Duodenal mucosa (tissue), 2 donors: ENCODE measurements around the gene PALLD.

Source experiments
- H3K27ac ChIP-seq: one replicate; pipeline ENCODE4 v1.7.0; 2013; ENCODE audit warnings: low read depth, low read length
- H3K27me3 ChIP-seq, 2 donors: one replicate each; pipeline ENCODE4 v1.7.0; 2013; ENCODE audit warnings: low read length in 2 of 2, control low read depth in 1 of 2; ENCODE audit not compliant: insufficient read depth in 2 of 2, control insufficient read depth in 1 of 2
- H3K36me3 ChIP-seq, 2 donors: one replicate each; pipeline ENCODE4 v1.7.0; 2013; ENCODE audit warnings: low read length in 2 of 2, control low read depth in 1 of 2; ENCODE audit not compliant: insufficient read depth in 2 of 2, control insufficient read depth in 1 of 2
- H3K4me1 ChIP-seq, 2 donors: one replicate each; pipeline ENCODE4 v1.7.0; 2013; ENCODE audit warnings: low read length in 2 of 2, control low read depth in 1 of 2; ENCODE audit not compliant: insufficient read depth in 2 of 2, control insufficient read depth in 1 of 2
- H3K4me3 ChIP-seq, 2 donors: one replicate each; pipeline ENCODE4 v1.7.0; 2013; ENCODE audit warnings: low read length in 2 of 2, low read depth in 1 of 2
- H3K9ac ChIP-seq, 2 donors: one replicate each; pipeline ENCODE4 v1.7.0; 2013; ENCODE audit warnings: low read length in 2 of 2, low read depth in 1 of 2
- H3K9me3 ChIP-seq, 2 donors: one replicate each; pipeline ENCODE4 v1.7.0; 2013; ENCODE audit warnings: low read length in 2 of 2, control low read depth in 1 of 2; ENCODE audit not compliant: control insufficient read depth in 1 of 2

PALLD gene

DNA sequence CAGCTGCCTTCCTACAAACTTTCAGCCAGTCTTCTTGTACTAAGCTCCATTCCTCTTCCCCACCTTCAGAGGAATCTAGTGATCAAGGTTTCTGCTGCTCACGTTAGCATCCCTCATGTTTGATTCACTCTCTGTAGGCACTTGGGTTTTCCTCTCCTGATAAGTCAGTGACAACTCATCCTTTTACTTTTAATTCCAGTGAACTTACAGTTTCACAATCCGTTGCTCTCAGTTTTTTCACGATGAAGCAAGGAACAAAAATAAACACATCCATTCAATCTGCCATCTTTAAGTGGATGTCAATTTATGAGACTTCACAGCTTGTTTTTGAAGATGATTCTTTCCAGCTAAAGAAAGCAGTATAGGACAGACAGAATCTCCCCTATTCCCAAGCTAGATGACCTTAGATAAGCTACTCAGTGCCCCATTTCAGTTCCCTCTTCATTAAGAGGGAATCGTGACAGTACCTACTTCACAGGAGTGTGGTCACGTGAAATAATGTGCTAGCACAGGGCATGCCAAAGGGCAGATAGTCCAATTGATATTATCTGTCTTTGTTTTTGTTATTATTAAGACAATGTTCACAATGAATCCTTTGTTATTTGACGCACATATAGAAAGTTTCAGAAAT lies 234.3 kb downstream of the PALLD start:
- Histone ChIP-seq H3K27me3 (no peaks in the 10 kb centered on the region), H3K9me3 (no peaks in the 10 kb centered on the region), H3K4me1 (peaks cover 0 to 5% of the 10 kb centered on the region in 2 donors), H3K36me3 (no peaks in the 10 kb centered on the region), H3K27ac (no peak overlapping the region), H3K4me3 (no peak overlapping the region), H3K9ac (no peak overlapping the region)

DNA sequence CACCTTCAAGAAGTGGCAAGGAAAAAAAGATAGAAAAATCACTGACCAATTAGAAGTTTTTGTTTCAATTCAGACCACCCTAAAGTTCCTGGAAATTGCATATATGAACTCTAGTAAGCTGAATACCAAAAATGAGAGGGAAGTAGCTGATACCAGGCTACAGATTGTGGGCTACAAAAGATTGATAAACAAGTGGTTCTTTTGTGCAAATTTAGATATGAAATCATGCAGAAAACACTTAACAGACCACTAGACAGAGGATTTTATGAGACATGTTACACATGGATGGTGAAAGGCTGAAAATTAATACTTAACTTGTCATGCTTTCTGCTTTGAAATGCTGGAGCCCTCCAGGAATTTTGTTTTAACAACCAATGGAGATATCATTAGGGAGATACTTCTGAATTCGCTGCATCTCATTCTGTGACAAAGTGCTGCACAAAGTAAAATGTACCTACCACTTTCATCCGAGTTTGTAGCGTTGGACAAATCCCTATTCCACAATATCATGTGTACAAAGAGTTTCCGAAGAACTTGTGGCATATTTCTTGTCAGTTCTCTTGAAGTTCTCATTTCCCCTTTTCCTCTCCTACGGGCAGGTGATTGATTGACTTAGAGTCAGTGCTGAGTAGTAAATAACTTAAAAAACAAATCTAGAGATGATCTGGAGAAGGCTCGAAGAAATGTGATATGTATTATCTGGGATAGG lies 235.0 kb downstream of the PALLD start:
- no peaks in the 10 kb centered on the region for H3K9me3 ChIP-seq
- H3K9ac ChIP-seq: no peak overlapping the region
- peaks cover 0 to 5% of the 10 kb centered on the region in 2 donors for H3K4me1 ChIP-seq
- H3K27me3 ChIP-seq: no peaks in the 10 kb centered on the region
- H3K4me3 ChIP-seq: no peak overlapping the region
- H3K27ac ChIP-seq: no peak overlapping the region
- no peaks in the 10 kb centered on the region for H3K36me3 ChIP-seq

DNA sequence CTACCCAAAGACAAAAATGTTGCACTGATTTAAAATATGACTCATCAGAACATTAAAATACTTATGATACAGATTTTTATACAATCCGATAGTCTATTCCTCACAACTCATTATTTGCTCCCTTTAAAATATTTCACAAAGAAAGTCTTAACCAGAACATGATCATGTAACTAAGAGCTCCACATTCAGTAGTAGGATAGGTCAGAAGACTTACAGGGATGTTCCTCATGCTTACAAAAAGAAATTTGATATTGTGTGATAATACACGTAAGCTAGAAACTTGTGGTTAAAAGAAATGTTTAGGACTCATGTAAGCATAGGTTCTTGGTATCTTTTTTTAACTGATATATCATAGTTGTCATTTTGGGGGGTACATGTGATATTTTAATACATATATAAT lies 235.9 kb downstream of the PALLD start:
- Histone ChIP-seq H3K9me3 (no peaks in the 10 kb centered on the region), H3K9ac (no peak overlapping the region), H3K27ac (no peak overlapping the region), H3K4me1 (peaks cover 0 to 5% of the 10 kb centered on the region in 2 donors), H3K36me3 (no peaks in the 10 kb centered on the region), H3K4me3 (no peak overlapping the region), H3K27me3 (no peaks in the 10 kb centered on the region)

DNA sequence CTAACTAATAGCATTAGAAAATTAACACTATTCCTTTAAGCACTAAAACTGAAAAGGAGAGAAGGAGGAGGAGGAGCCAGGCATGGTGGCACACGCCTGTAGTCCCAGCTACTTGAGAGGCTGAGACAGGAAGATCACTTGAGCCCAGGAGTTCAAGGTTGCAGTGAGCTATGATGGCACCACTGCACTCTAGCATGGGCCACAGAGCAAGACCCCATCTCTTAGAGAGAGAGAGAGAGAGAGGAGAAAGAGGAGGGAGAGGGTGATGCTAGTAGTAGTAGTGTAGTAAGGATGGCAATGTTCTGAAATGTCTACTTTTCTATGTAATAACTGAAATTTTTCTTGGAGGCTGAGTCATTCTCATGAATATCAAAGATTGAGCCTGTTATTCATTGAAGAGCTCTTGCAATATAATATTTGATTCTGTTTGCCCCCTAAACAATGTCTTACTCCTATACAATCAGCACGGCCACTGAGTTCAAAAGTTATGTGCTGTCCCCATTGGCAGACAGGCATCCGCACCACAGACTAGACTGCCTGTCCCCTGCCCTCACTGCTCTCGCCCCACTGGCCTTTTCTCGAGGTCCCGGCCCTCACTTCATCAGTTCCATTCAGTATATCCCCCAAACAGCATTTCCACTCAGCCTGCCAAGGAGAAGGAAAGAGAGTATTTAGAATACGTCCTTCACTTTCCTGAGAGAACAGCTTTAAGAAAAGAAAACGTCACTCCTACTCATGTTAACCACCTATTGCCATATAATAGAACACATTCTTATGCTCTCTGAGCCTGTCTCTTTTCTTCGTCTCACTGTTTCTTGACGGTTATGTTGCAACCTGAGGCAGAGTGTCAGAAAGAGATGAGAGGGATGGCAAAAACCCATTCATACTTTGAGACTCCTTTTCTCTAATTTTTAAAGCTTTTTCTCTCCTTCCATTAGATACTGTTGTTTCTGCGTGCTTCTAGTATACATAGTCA lies 238.1 kb downstream of the PALLD start:
- no peak overlapping the region for H3K9ac ChIP-seq

DNA sequence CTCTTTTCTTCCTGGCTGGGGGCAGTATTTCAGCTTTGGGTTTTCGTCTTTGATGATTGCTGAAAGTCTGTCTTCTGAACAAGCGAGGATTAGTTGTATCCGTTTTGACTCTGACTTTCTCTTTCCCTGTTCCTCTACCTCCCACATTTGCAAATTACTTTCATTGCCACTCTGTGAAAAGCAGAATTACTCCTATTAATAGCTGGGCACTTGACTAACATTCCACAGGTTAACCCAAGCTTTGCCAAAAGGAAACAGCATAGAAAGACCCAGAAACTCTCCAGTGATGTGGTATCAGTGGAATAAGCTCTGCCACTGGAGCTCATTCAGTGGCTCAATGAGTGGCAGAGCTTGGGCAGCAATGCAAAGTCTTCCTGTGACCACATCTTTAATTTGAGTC lies 238.9 kb downstream of the PALLD start:
- H3K27ac ChIP-seq: no peak overlapping the region
- H3K36me3 ChIP-seq: no peaks in the 10 kb centered on the region
- H3K9me3 ChIP-seq: no peaks in the 10 kb centered on the region
- no peak overlapping the region for H3K9ac ChIP-seq
- peaks cover 0 to 5% of the 10 kb centered on the region in 2 donors for H3K4me1 ChIP-seq
- no peak overlapping the region for H3K4me3 ChIP-seq
- no peaks in the 10 kb centered on the region for H3K27me3 ChIP-seq

More for the DNA sequence above, 238.1 kb downstream of the PALLD start:
- no peak overlapping the region for H3K4me3 ChIP-seq
- no peaks in the 10 kb centered on the region for H3K9me3 ChIP-seq
- H3K27ac ChIP-seq: no peak overlapping the region
- no peaks in the 10 kb centered on the region for H3K36me3 ChIP-seq
- H3K4me1 ChIP-seq: peaks cover 0 to 5% of the 10 kb centered on the region in 2 donors
- no peaks in the 10 kb centered on the region for H3K27me3 ChIP-seq

DNA sequence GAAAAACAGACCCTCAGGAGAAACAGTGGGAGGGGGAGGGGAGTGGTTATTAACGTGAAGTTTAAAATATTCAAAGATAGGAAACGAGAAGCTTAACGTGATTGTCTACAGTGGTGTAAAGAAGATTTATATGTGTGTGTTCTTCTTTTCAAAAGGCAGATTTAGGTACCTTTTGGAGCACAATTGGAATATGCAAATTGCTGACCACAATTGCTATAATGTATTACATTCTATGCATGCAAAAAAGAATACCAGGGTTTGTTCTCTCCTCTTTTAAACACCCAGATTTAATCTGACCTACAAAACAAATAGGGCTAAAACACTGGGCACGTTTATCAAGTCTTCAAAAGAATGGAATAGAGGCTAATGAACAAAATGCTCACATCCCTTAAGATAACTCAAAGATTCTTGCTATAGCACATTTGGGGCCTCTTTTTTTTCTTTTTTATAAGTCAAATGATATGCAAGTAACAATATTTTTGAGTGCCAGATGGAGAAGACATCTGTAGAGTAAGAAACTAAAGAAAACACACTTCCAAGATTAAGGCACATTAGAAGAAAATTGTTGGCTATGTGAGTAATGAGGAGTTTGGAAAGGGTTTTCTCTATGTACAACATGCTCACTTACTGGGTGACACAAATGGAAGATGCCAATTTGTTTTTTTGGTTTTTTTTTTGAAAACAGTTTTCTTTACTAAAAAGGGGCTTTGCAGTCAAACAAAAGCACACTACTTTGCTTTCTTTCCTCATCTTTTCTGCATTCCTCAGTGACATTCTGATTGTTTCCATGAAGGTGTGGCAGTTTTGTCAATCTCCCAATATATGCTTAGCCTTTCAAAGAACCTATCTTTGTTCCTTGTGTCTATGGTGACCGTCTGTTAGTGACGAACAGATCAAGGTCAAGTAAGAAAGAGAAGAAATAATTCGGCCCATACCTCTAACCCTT lies 240.3 kb downstream of the PALLD start:
- Histone ChIP-seq H3K27ac (no peak overlapping the region), H3K9me3 (no peaks in the 10 kb centered on the region)

DNA sequence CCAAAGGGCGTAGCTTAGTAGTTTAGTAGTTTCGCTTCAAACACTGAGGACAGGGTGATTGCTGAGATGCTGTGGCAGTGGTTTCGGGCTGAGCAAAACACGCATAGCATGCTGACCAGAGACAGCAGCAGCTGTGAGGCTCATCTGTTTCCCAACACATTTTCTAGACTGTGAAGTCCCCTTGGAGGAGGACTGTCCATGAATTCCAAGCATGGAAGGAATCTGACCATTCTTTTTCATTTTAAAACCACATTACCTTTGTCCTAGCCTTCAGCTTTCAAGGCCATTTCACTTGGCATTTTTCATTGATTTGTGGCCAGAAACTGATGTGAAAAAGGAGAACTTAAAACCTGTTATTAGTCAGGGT lies 240.9 kb downstream of the PALLD start:
- Histone ChIP-seq H3K36me3 (no peaks in the 10 kb centered on the region), H3K27me3 (no peaks in the 10 kb centered on the region), H3K9ac (no peak overlapping the region), H3K27ac (no peak overlapping the region), H3K4me3 (no peak overlapping the region), H3K9me3 (no peaks in the 10 kb centered on the region), H3K4me1 (no peaks in the 10 kb centered on the region)

More for the DNA sequence above, 240.3 kb downstream of the PALLD start:
- no peaks in the 10 kb centered on the region for H3K4me1 ChIP-seq
- H3K36me3 ChIP-seq: no peaks in the 10 kb centered on the region
- H3K9ac ChIP-seq: no peak overlapping the region
- H3K4me3 ChIP-seq: no peak overlapping the region
- no peaks in the 10 kb centered on the region for H3K27me3 ChIP-seq

DNA sequence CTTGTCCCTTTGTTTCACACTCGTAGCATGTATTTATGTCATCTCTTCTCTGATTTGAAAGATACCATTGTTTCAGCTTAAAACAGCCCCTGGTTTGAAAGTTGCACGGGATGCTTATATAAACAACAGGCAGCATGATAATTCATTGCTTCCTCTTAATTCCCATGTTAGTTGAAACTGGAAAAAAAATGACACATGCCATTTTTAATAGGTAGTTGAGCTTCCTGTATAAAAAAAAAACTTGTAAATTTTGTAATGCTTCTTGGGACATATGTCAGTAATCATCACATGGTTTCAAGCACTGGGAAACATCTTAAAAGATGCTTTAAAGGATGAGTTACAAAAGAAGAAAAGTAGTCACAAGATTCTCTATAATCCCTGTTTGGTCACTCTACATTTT lies 243.0 kb downstream of the PALLD start:
- no peaks in the 10 kb centered on the region for H3K36me3 ChIP-seq
- H3K27ac ChIP-seq: no peak overlapping the region
- no peaks in the 10 kb centered on the region for H3K27me3 ChIP-seq
- H3K4me3 ChIP-seq: no peak overlapping the region
- H3K9ac ChIP-seq: no peak overlapping the region
- H3K9me3 ChIP-seq: no peaks in the 10 kb centered on the region
- no peaks in the 10 kb centered on the region for H3K4me1 ChIP-seq

DNA sequence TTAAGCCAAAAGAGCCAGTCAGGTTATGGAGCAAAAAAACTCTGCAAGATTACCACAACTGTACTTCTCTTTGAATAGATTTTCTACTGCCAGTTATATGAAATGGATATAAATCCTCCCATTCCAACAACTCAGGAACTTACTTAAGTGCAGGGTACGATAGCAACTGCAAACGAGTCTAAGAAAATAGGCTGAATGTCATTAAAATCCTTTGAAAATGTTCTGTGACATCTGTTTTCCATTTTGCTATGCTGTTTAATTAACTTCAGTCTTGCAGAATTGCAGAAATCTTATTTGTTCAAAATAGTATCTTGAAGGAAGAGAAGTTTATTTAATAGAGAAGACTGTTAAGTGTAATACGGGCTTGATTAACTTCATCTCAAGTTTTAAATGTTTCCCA lies 243.8 kb downstream of the PALLD start:
- Histone ChIP-seq H3K9me3 (no peaks in the 10 kb centered on the region), H3K27me3 (no peaks in the 10 kb centered on the region), H3K4me3 (no peak overlapping the region), H3K36me3 (no peaks in the 10 kb centered on the region), H3K4me1 (no peaks in the 10 kb centered on the region), H3K9ac (no peak overlapping the region), H3K27ac (no peak overlapping the region)
